OCI-LY7 (cell line): ENCODE results near the gene SECISBP2. TPM values are rescaled to one million over a fixed set of nuclear protein-coding genes. Genes with fewer than 3 reads are reported as not detected.
"Not testable (repeated sequence)": the region's sequence is repeated elsewhere in the genome, so short reads cannot be mapped to it uniquely, and the experiment has no call there.

Source experiments
- BruUV-seq: library from RNA; stranded (reverse); fragments of 400-500 nt; replicated peaks from 2 replicates; lab custom pipeline; 2021; lab: Mats Ljungman, UMichigan
- CTCF ChIA-PET: fragments of 300-600 bp; sonication (Branson Sonifier 250); formaldehyde crosslinking; loops from one replicate; lab custom pipeline; 2022; ENCODE audit warnings: antibody characterized with exemption; ENCODE audit not compliant: unreplicated experiment; lab: Charles Lee
- POLR2A ChIA-PET: fragments of 300-600 bp; sonication (Branson Sonifier 250); formaldehyde crosslinking; loops from one replicate; lab custom pipeline; 2022; ENCODE audit warnings: antibody characterized with exemption; lab: Charles Lee
- DNase-seq: peaks from one replicate; pipeline ENCODE4 v3.0.0-alpha.2; 2015; ENCODE audit warnings: low spot score
- H2AFZ ChIP-seq: fragments of 200-600 bp; sonication (generic), shearing (Covaris generic); 2 replicates; pipeline ENCODE4 v1.6.1; 2014; ENCODE audit warnings: mild to moderate bottlenecking, antibody characterized with exemption, low read length, moderate library complexity
- H3K27ac ChIP-seq: fragments of 200-600 bp; sonication (generic); 2 replicates; pipeline ENCODE4 v1.5.1; 2014; ENCODE audit warnings: mixed run types, low read depth, mild to moderate bottlenecking, moderate library complexity, low read length, inconsistent platforms; ENCODE audit not compliant: poor library complexity, severe bottlenecking
- H3K36me3 ChIP-seq: fragments of 200-600 bp; sonication (generic); 2 replicates; pipeline ENCODE4 v1.6.1; 2014; ENCODE audit warnings: mild to moderate bottlenecking, antibody characterized with exemption, low read length, moderate library complexity, mixed read lengths; ENCODE audit not compliant: insufficient read depth
- H3K4me1 ChIP-seq: fragments of 200-600 bp; sonication (generic); 2 replicates; pipeline ENCODE4 v1.5.1; 2014; ENCODE audit warnings: mild to moderate bottlenecking, low read length; ENCODE audit not compliant: insufficient read depth, poor library complexity, severe bottlenecking
- H3K4me2 ChIP-seq: fragments of 200-600 bp; sonication (generic); 2 replicates; pipeline ENCODE4 v1.6.1; 2014; ENCODE audit warnings: mild to moderate bottlenecking, low read length
- H3K4me3 ChIP-seq: fragments of 200-600 bp; sonication (generic); 2 replicates; pipeline ENCODE4 v1.5.1; 2014; ENCODE audit warnings: mild to moderate bottlenecking, low read depth, low read length; ENCODE audit not compliant: poor library complexity, severe bottlenecking
- H3K79me2 ChIP-seq: fragments of 200-600 bp; sonication (generic); 2 replicates; pipeline ENCODE4 v1.6.1; 2016; ENCODE audit warnings: low read depth, mild to moderate bottlenecking, low read length, moderate library complexity, mixed read lengths; ENCODE audit not compliant: insufficient read depth
- H3K9me2 ChIP-seq: fragments of 200-600 bp; sonication (generic); 2 replicates; pipeline ENCODE4 v1.6.1; 2016; ENCODE audit warnings: mild to moderate bottlenecking, low read length, mixed read lengths; ENCODE audit not compliant: insufficient read depth
- H3K9me3 ChIP-seq: fragments of 200-600 bp; sonication (generic); 2 replicates; pipeline ENCODE4 v1.6.1; 2014; ENCODE audit warnings: mild to moderate bottlenecking, mixed run types, low read length, mixed read lengths
- H4K20me1 ChIP-seq: fragments of 200-600 bp; sonication (generic); 2 replicates; pipeline ENCODE4 v1.6.1; 2014; ENCODE audit warnings: mild to moderate bottlenecking, antibody characterized with exemption, low read length, moderate library complexity, mixed read lengths; ENCODE audit not compliant: insufficient read depth
- EZH2phosphoT487 ChIP-seq: fragments of 200-600 bp; sonication (generic); IDR thresholded peaks from 2 replicates; pipeline ENCODE4 v1.6.1; 2018; ENCODE audit warnings: low read depth, borderline replicate concordance, mild to moderate bottlenecking, mixed run types, antibody characterized with exemption, low read length, moderate library complexity, mixed read lengths
- intact Hi-C: fragments of 100-400 bp; cut with micrococcal nuclease; formaldehyde crosslinking; loops from one replicate; pipeline ENCODE4 v1.10.0; 2022; ENCODE audit not compliant: unreplicated experiment
- total RNA-seq, 2 experiments: library from RNA; depleted of rRNA in 1 of 2; stranded (reverse); fragments of >200 nt in 1 of 2; shearing (Covaris generic) in 1 of 2; gene quantifications; 2 replicates each; pipeline ENCODE4 v1.2.3, GENCODE V29; 2014 to 2022
- TF ChIP-seq, protein P1 (sequence below): fragments of 200-600 bp; sonication (generic); conservative IDR thresholded peaks from 2 replicates; pipeline ENCODE4 v1.5.1; 2014; ENCODE audit warnings: mild to moderate bottlenecking, antibody characterized with exemption, low read length, moderate library complexity, mixed read lengths

SECISBP2 gene
- total RNA-seq, 2 experiments from 2014 or later, result 77.6 to 85.5 TPM

DNA sequence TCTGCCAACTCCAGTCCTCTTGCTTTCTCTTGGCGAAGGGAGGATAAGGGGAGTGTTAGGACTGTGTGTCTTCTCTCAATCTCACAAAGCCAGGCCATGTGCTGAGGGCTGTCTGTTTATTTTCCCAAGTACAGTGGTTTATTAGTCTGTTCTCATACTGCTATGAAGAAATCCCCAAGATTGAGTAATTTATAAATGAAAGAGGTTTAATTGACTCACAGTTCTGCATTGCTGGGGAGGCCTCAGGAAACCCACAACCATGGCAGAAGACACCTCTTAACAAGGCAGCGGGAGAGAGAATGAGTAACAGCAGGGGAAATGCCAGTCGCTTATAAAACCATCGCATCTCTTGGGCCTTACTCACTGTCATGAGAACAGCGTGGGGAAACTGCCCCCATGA lies 43.5 kb upstream of the SECISBP2 start:
- Histone ChIP-seq H3K27ac (no peak overlapping the region), H4K20me1 (no peaks in the 10 kb centered on the region), H3K4me1 (no peaks in the 10 kb centered on the region), H3K36me3 (no peaks in the 10 kb centered on the region), H3K79me2 (no peaks in the 10 kb centered on the region), H2AFZ (no peak overlapping the region), H3K4me3 (no peak overlapping the region), H3K9me2 (no peaks in the 10 kb centered on the region), H3K9me3 (peaks cover 29% of the 10 kb centered on the region), H3K4me2 (no peak overlapping the region)
- ChIA-PET POLR2A (no interaction called here), CTCF (no interaction called here)
- DNase-seq, result no peak
- TF ChIP-seq, protein P1, sequence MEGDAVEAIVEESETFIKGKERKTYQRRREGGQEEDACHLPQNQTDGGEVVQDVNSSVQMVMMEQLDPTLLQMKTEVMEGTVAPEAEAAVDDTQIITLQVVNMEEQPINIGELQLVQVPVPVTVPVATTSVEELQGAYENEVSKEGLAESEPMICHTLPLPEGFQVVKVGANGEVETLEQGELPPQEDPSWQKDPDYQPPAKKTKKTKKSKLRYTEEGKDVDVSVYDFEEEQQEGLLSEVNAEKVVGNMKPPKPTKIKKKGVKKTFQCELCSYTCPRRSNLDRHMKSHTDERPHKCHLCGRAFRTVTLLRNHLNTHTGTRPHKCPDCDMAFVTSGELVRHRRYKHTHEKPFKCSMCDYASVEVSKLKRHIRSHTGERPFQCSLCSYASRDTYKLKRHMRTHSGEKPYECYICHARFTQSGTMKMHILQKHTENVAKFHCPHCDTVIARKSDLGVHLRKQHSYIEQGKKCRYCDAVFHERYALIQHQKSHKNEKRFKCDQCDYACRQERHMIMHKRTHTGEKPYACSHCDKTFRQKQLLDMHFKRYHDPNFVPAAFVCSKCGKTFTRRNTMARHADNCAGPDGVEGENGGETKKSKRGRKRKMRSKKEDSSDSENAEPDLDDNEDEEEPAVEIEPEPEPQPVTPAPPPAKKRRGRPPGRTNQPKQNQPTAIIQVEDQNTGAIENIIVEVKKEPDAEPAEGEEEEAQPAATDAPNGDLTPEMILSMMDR, result no peak
- TF ChIP-seq EZH2phosphoT487, result no peak
- intact Hi-C loops, result no loop called here
- BruUV-seq, result no TSS peak

DNA sequence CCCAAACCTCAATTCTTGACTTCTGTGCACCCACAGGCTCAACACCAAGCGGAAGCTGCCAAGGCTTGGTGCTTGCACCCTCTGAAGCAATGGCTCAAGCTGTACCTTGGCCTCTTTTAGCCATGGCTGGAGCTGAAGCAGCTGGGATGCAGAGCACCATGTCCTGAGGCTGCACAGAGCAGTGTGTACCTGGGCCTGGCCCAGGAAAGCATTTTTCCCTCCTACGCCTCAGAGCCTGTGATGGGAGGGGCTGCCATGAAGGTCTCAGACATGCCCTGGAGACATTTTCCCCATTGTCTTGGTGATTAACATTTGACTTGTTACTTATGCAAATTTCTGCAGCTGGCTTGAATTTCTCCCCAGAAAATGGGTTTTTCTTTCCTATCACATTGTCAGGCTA lies 42.3 kb upstream of the SECISBP2 start:
- H3K4me1 ChIP-seq, H4K20me1 ChIP-seq, H3K79me2 ChIP-seq, DNase-seq, H3K4me2 ChIP-seq, H3K4me3 ChIP-seq, POLR2A ChIA-PET, intact Hi-C loops, H3K36me3 ChIP-seq, H2AFZ ChIP-seq, H3K9me2 ChIP-seq, CTCF ChIA-PET, BruUV-seq, H3K27ac ChIP-seq: not testable (repeated sequence)
- peaks cover 29% of the 10 kb centered on the region for H3K9me3 ChIP-seq

DNA sequence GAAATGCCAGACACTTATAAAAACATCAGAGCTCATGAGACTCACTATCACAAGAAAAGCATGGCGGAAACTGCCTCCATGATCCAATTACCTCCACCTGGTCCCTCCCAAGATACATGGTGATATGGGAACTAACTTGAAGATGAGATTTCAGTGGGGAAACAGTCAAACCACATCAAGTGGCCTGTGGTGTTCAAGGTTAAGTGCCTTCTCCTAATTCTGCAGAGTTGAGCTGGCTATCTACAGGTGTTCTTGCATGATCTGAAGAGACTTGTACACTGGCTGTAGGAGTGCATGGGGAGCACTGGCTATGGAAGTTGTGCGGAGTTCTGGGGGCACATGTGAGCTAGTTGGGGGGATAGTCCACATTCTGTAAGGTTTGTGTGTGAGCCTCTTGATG lies 41.3 kb upstream of the SECISBP2 start:
- Histone ChIP-seq H3K4me1 (no peaks in the 10 kb centered on the region), H3K36me3 (no peaks in the 10 kb centered on the region), H4K20me1 (no peaks in the 10 kb centered on the region), H3K27ac (no peak overlapping the region), H3K4me3 (no peak overlapping the region), H3K9me3 (peaks cover 29% of the 10 kb centered on the region), H3K9me2 (no peaks in the 10 kb centered on the region), H3K79me2 (no peaks in the 10 kb centered on the region), H2AFZ (no peak overlapping the region), H3K4me2 (no peak overlapping the region)
- POLR2A ChIA-PET, result no interaction called here
- intact Hi-C loops, result no loop called here
- DNase-seq, result no peak
- CTCF ChIA-PET, result no interaction called here
- BruUV-seq, result no TSS peak
- no peak for TF ChIP-seq EZH2phosphoT487
- TF ChIP-seq, protein P1, result no peak
